B cell (primary cell): Measurements from ENCODE around the gene PBLD. TPM values are rescaled to one million over a fixed set of nuclear protein-coding genes. Genes with fewer than 3 reads are reported as not detected.

Source experiments
- ATAC-seq: fragments of 200-7000 bp; cut with Tn5 transposase; one replicate; pipeline ENCODE4 v1.10.0; 2021; ENCODE audit warnings: low read depth, mild to moderate bottlenecking, moderate number of reproducible peaks, moderate library complexity
- CTCF ChIA-PET: fragments of 350-600 bp; sonication (Branson Sonifier 250); formaldehyde crosslinking; loops from one replicate; lab custom pipeline; 2021; ENCODE audit warnings: antibody characterized with exemption, inconsistent platforms; lab: Charles Lee
- POLR2A ChIA-PET: fragments of 350-600 bp; sonication (Branson Sonifier 250); formaldehyde crosslinking; loops from one replicate; lab custom pipeline; 2021; ENCODE audit warnings: antibody characterized with exemption; lab: Charles Lee
- DNase-seq: peaks from one replicate; pipeline ENCODE4 v3.0.0; 2013
- H2AFZ ChIP-seq: 2 replicates; pipeline ENCODE4 v1.6.1; 2012; ENCODE audit warnings: mild to moderate bottlenecking, low read depth, low read length; ENCODE audit not compliant: insufficient read depth, poor library complexity, severe bottlenecking
- H3K27ac ChIP-seq, 2 donors: 1 replicate in 1 of 2; 2 replicates in 1 of 2; pipeline ENCODE4 v1.5.1; 2012 to 2013; ENCODE audit warnings: low read length in 2 of 2, mild to moderate bottlenecking in 2 of 2, moderate library complexity in 1 of 2
- H3K27me3 ChIP-seq, 4 experiments: fragments of 200-600 bp in 1 of 4; sonication (generic) in 1 of 4; replicated peaks in 1 of 4; 1 replicate in 2 of 4; 2 replicates in 2 of 4; pipeline versions ENCODE4 v1.6.1 to v1.7.0; 2013 to 2016; ENCODE audit warnings: low read length in 3 of 4, mild to moderate bottlenecking in 2 of 4, mixed read lengths in 1 of 4, moderate library complexity in 1 of 4; ENCODE audit not compliant: insufficient read depth in 4 of 4, control insufficient read depth in 3 of 4; ENCODE audit errors: control extremely low read depth in 1 of 4
- H3K36me3 ChIP-seq, 2 experiments: replicated peaks in 1 of 2; 1 replicate in 1 of 2; 2 replicates in 1 of 2; pipeline versions ENCODE4 v1.6.1 to v1.7.1; 2013; ENCODE audit warnings: low read length in 1 of 2; ENCODE audit not compliant: insufficient read depth in 2 of 2, control insufficient read depth in 1 of 2; ENCODE audit errors: control extremely low read depth in 1 of 2, extremely low read depth in 1 of 2
- H3K4me1 ChIP-seq, 2 donors: fragments of 200-600 bp in 1 of 2; sonication (generic) in 1 of 2; 1 replicate in 1 of 2; 2 replicates in 1 of 2; pipeline versions ENCODE4 v1.5.1 to v1.6.1; 2013 to 2017; ENCODE audit warnings: low read length in 2 of 2; ENCODE audit not compliant: control insufficient read depth in 2 of 2, insufficient read depth in 2 of 2
- H3K4me2 ChIP-seq: replicated peaks from 2 replicates; pipeline ENCODE3; 2012; ENCODE audit warnings: mild to moderate bottlenecking, low read depth, low read length; ENCODE audit not compliant: poor library complexity, severe bottlenecking
- H3K4me3 ChIP-seq, 5 experiments: fragments of 200-600 bp in 1 of 5; sonication (generic) in 1 of 5; 1 replicate in 3 of 5; 2 replicates in 2 of 5; pipeline versions ENCODE4 v1.5.1 to v1.7.0; 2011 to 2016; ENCODE audit warnings: low read length in 4 of 5, mild to moderate bottlenecking in 4 of 5, low read depth in 2 of 5, control low read depth in 1 of 5, moderate library complexity in 1 of 5; ENCODE audit not compliant: insufficient read depth in 1 of 5; ENCODE audit errors: control extremely low read depth in 1 of 5, extremely low read depth in 1 of 5
- H3K79me2 ChIP-seq: fragments of 200-600 bp; sonication (generic); one replicate; pipeline ENCODE4 v1.6.0; 2016; ENCODE audit warnings: low read length; ENCODE audit not compliant: control insufficient read depth, insufficient read depth
- H3K9ac ChIP-seq: fragments of 200-600 bp; sonication (generic); 2 replicates; pipeline ENCODE4 v1.6.1; 2017; ENCODE audit warnings: mild to moderate bottlenecking, low read length, moderate library complexity
- H3K9me3 ChIP-seq, 3 donors: one replicate each; pipeline versions ENCODE4 v1.6.1 to v1.7.1; 2013; ENCODE audit warnings: low read length in 2 of 3; ENCODE audit not compliant: control insufficient read depth in 2 of 3, insufficient read depth in 1 of 3; ENCODE audit errors: control extremely low read depth in 1 of 3
- H4K20me1 ChIP-seq: 2 replicates; pipeline ENCODE4 v1.6.0; 2012; ENCODE audit warnings: mild to moderate bottlenecking, low read length; ENCODE audit not compliant: insufficient read depth, control insufficient read depth, poor library complexity, severe bottlenecking
- H3K27ac Mint-ChIP-seq: one replicate; pipeline ENCODE4 v1.8.0; 2021; ENCODE audit warnings: mixed read lengths
- H3K27me3 Mint-ChIP-seq: one replicate; pipeline ENCODE4 v1.8.0; 2021; ENCODE audit warnings: mixed read lengths
- H3K4me1 Mint-ChIP-seq: one replicate; pipeline ENCODE4 v1.8.0; 2021; ENCODE audit warnings: mixed read lengths
- H3K4me3 Mint-ChIP-seq: one replicate; pipeline ENCODE4 v1.8.0; 2021; ENCODE audit warnings: mixed read lengths
- H3K9me3 Mint-ChIP-seq: one replicate; pipeline ENCODE4 v1.8.0; 2022; ENCODE audit warnings: mixed read lengths; ENCODE audit not compliant: insufficient read depth
- CTCF ChIP-seq: fragments of 200-600 bp; IDR thresholded peaks from one replicate; pipeline ENCODE4 v1.8.0; 2022; ENCODE audit warnings: antibody characterized with exemption, mild to moderate bottlenecking
- EZH2 ChIP-seq: IDR thresholded peaks from 2 replicates; pipeline ENCODE4 v1.6.1; 2012; ENCODE audit warnings: borderline replicate concordance, low read depth, mild to moderate bottlenecking, moderate library complexity, low read length; ENCODE audit not compliant: insufficient read depth, poor library complexity, severe bottlenecking
- WGBS: methylation state at CpG from one replicate; pipeline ENCODE4 v1.1.5; 2013; ENCODE audit warnings: missing lambda C conversion rate; ENCODE audit not compliant: insufficient coverage; 5-methylcytosine and 5-hydroxymethylcytosine counted together
- intact Hi-C: fragments of 100-400 bp; cut with micrococcal nuclease; formaldehyde crosslinking; loops from one replicate; pipeline ENCODE4 v1.10.0; 2022
- polyA plus RNA-seq: library from polyadenylated mRNA; depleted of rRNA; stranded (reverse); fragments of >200 nt; gene quantifications from 2 replicates; pipeline ENCODE4 v1.2.3, GENCODE V29; 2012
- total RNA-seq, 2 donors: library from RNA; stranded (reverse); fragments of 120-200 nt in 1 of 2; gene quantifications; 1 replicate in 1 of 2; 2 replicates in 1 of 2; pipeline versions ENCODE4 v1.2.3 to v1.2.4, GENCODE V29; 2013 to 2022

The PBLD gene
- total and polyA plus RNA-seq, 2 donors (not counting 1 experiment from before 2014, with no cell fraction given) = 0.40 to 4.7 TPM

GRCh38 chr10:68284062-68285001 lies 48.4 kb downstream of the PBLD start:
- Histone ChIP-seq H3K27me3 (no peaks in the 10 kb centered on the region), H3K27ac (no peak overlapping the region), H2AFZ (no peak overlapping the region), H3K9ac (no peak overlapping the region), H3K79me2 (no peaks in the 10 kb centered on the region), H3K4me1 (no peaks in the 10 kb centered on the region), H3K4me2 (no peak overlapping the region), H4K20me1 (no peaks in the 10 kb centered on the region), H3K4me3 (no peak overlapping the region), H3K36me3 (no peaks in the 10 kb centered on the region), H3K9me3 (peaks cover 0 to 2% (median 0%) of the 10 kb centered on the region in 3 donors)
- no peaks in the 10 kb centered on the region for H3K27me3 Mint-ChIP-seq
- TF ChIP-seq CTCF (no peak), EZH2 (no peak)
- POLR2A ChIA-PET = no interaction called here
- no peaks in the 10 kb centered on the region for H3K4me1 Mint-ChIP-seq
- DNase-seq (no peak), ATAC-seq (no peak)
- no peak overlapping the region for H3K4me3 Mint-ChIP-seq
- intact Hi-C loops = no loop called here
- H3K9me3 Mint-ChIP-seq = no peaks in the 10 kb centered on the region
- CTCF ChIA-PET = interaction anchor here (1.4 kb wide), 1 partner anchor 10 kb away, joined by 4 read pairs; no protein-coding TSS in a partner anchor
- H3K27ac Mint-ChIP-seq = no peak overlapping the region
- WGBS = 86% methylated on average over 7 of the region's 9 CpGs

GRCh38 chr10:68280758-68281157 lies 52.0 kb downstream of the PBLD start:
- no peaks in the 10 kb centered on the region for H3K36me3 ChIP-seq
- peaks cover 5% of the 10 kb centered on the region for H3K9me3 Mint-ChIP-seq
- no peak overlapping the region for H3K4me2 ChIP-seq
- ChIA-PET CTCF (interaction anchor here (1.6 kb wide), 1 partner anchor 21 kb away, joined by 4 read pairs; no protein-coding TSS in a partner anchor), POLR2A (interaction anchor here (0.6 kb wide), 1 partner anchor 230 kb away, joined by 7 read pairs; no protein-coding TSS in a partner anchor)
- no peak overlapping the region for H3K4me3 ChIP-seq
- H2AFZ ChIP-seq = no peak overlapping the region
- no peak overlapping the region for H3K27ac Mint-ChIP-seq
- ATAC-seq = no peak
- no peak overlapping the region for H3K9ac ChIP-seq
- intact Hi-C loops = no loop called here
- no peak overlapping the region for H3K4me3 Mint-ChIP-seq
- H3K4me1 Mint-ChIP-seq = no peaks in the 10 kb centered on the region
- H3K27me3 ChIP-seq = no peaks in the 10 kb centered on the region
- H3K9me3 ChIP-seq = peaks cover 5 to 17% (median 9%) of the 10 kb centered on the region in 3 donors
- TF ChIP-seq CTCF (no peak), EZH2 (no peak)
- no peaks in the 10 kb centered on the region for H3K27me3 Mint-ChIP-seq
- H3K79me2 ChIP-seq = no peaks in the 10 kb centered on the region
- DNase-seq = no peak
- no peaks in the 10 kb centered on the region for H4K20me1 ChIP-seq
- WGBS = 95% methylated on average over 2 of the region's 4 CpGs
- H3K4me1 ChIP-seq = no peaks in the 10 kb centered on the region
- H3K27ac ChIP-seq = no peak overlapping the region
